Psoas muscle (tissue), 8 donors: ENCODE data around the gene AKIP1. TPM values are rescaled to one million over a fixed set of nuclear protein-coding genes. Genes with fewer than 3 reads are reported as not detected.

Experiments
- ATAC-seq, 4 donors: fragments of 200-7000 bp; cut with Tn5 transposase; one replicate each; pipeline ENCODE4 v1.9.1; 2020; ENCODE audit warnings: moderate library complexity in 3 of 4, mild to moderate bottlenecking in 2 of 4
- DNase-seq, 2 donors: peaks; one replicate each; pipeline ENCODE4 v3.0.0-alpha.2; 2020
- H3K27ac ChIP-seq: fragments of 200-600 bp; one replicate; pipeline ENCODE4 v1.8.0; 2022
- H3K27me3 ChIP-seq, 3 donors: fragments of 200-600 bp in 1 of 3; one replicate each; pipeline versions ENCODE4 v1.6.1 to v1.8.0; 2013 to 2022; ENCODE audit warnings: low read length in 2 of 3, mild to moderate bottlenecking in 2 of 3, moderate library complexity in 1 of 3; ENCODE audit not compliant: insufficient read depth in 3 of 3
- H3K36me3 ChIP-seq, 2 donors: fragments of 200-600 bp in 1 of 2; one replicate each; pipeline versions ENCODE4 v1.6.1 to v1.8.0; 2013 to 2022; ENCODE audit warnings: low read depth in 1 of 2, mild to moderate bottlenecking in 1 of 2, moderate library complexity in 1 of 2; ENCODE audit not compliant: insufficient read depth in 1 of 2
- H3K4me1 ChIP-seq: fragments of 200-600 bp; one replicate; pipeline ENCODE4 v1.8.0; 2022
- H3K4me3 ChIP-seq: fragments of 200-600 bp; one replicate; pipeline ENCODE4 v1.8.0; 2022; ENCODE audit warnings: mild to moderate bottlenecking
- H3K9me3 ChIP-seq: fragments of 200-600 bp; one replicate; pipeline ENCODE4 v1.8.0; 2022
- CTCF ChIP-seq: fragments of 200-600 bp; IDR thresholded peaks from one replicate; pipeline ENCODE4 v1.8.0; 2022; ENCODE audit warnings: antibody characterized with exemption
- WGBS, 3 donors: extraction: QIAGEN DNeasy Blood & Tissue Kit; methylation state at CpG; one replicate each; pipeline versions ENCODE4 v1.1.6 to v1.1.7; 2013; 5-methylcytosine and 5-hydroxymethylcytosine counted together
- intact Hi-C, 2 donors: fragments of 100-400 bp; cut with DNase I; formaldehyde crosslinking; loops; one replicate each; pipeline versions ENCODE4 v1.11.0 to v1.14.2; 2022
- polyA plus RNA-seq, 3 donors: library from polyadenylated mRNA; stranded (reverse); fragments of 200-250 nt; gene quantifications; one replicate each; pipeline ENCODE4 v1.2.3, GENCODE V29; 2013
- total RNA-seq, 4 donors: library from RNA; stranded (reverse); fragmentation: NEBNext Ultra II Directional in 2 of 4; extraction: Animal tissue kit (Norgen Biotek cat#: 25700) in 2 of 4; gene quantifications; one replicate each; pipeline versions ENCODE4 v1.2.1 to v1.2.4, GENCODE V29; 2021 to 2023
- donor health status: healthy with polysubstance abuse.
- donor health status: DM: no; HTN: no; CAD: no; lungs with moderate emphysema.
- donor health status: Bipolar disorder and iron deficiency.
- donor health status: healthy.
- donor health status: DM: yes; HTN: yes; CAD: no.
- donor health status: DM: no; HTN: no; CAD: no.
- donor health status: DM: no; HTN: no; CAD: no.
- donor health status: DM: yes; HTN: yes; CAD: no.

AKIP1 gene
- total and polyA plus RNA-seq, 7 donors: 11.3 to 30.2 (median 18.8) TPM

GRCh38 chr11:8922691-8923090 is 11.7 kb downstream of the AKIP1 start:
- Histone ChIP-seq H3K27me3 (no peaks in the 10 kb centered on the region), H3K4me3 (no peak overlapping the region), H3K27ac (no peak overlapping the region), H3K4me1 (no peaks in the 10 kb centered on the region), H3K36me3 (peaks cover 7 to 70% of the 10 kb centered on the region in 2 donors), H3K9me3 (no peaks in the 10 kb centered on the region)
- 90 to 96% (median 90%) methylated on average over 5 of the region's 5 CpGs for WGBS, 3 donors
- DNase-seq (no peak), ATAC-seq (no peak)
- no peak for TF ChIP-seq CTCF
- intact Hi-C loops: no loop called here

GRCh38 chr11:8925711-8926110 is 14.7 kb downstream of the AKIP1 start:
- 73 to 83% (median 79%) methylated on average over 5 of the region's 5 CpGs for WGBS, 3 donors
- TF ChIP-seq CTCF: no peak
- H3K4me3 ChIP-seq: no peak overlapping the region
- intact Hi-C loops: no loop called here
- no peak for ATAC-seq
- H3K9me3 ChIP-seq: no peaks in the 10 kb centered on the region
- no peak overlapping the region for H3K27ac ChIP-seq
- H3K27me3 ChIP-seq: no peaks in the 10 kb centered on the region
- no peak for DNase-seq
- peaks cover 4 to 41% of the 10 kb centered on the region in 2 donors for H3K36me3 ChIP-seq
- no peaks in the 10 kb centered on the region for H3K4me1 ChIP-seq

- 87 to 91% (median 91%) methylated on average over 5 of the region's 5 CpGs for WGBS, 3 donors
- H3K27ac ChIP-seq: no peak overlapping the region
- peaks cover 4 to 36% of the 10 kb centered on the region in 2 donors for H3K36me3 ChIP-seq
- no peaks in the 10 kb centered on the region for H3K9me3 ChIP-seq
- no peak for TF ChIP-seq CTCF
- intact Hi-C loops: no loop called here
- H3K4me3 ChIP-seq: no peak overlapping the region
- ATAC-seq (no peak), DNase-seq (no peak)
- no peaks in the 10 kb centered on the region for H3K27me3 ChIP-seq
- H3K4me1 ChIP-seq: no peaks in the 10 kb centered on the region
Observed at GRCh38 chr11:8926236-8926635, 15.2 kb downstream of the AKIP1 start.

GRCh38 chr11:8927233-8927632 is 16.2 kb downstream of the AKIP1 start:
- intact Hi-C loops: no loop called here
- H3K4me3 ChIP-seq: no peak overlapping the region
- no peak for ATAC-seq
- H3K27ac ChIP-seq: no peak overlapping the region
- WGBS, 3 donors: 73 to 76% (median 74%) methylated on average over 5 of the region's 5 CpGs
- H3K36me3 ChIP-seq: peaks cover 0 to 26% of the 10 kb centered on the region in 2 donors
- no peak for TF ChIP-seq CTCF
- DNase-seq: no peak
- H3K4me1 ChIP-seq: no peaks in the 10 kb centered on the region
- H3K27me3 ChIP-seq: no peaks in the 10 kb centered on the region
- no peaks in the 10 kb centered on the region for H3K9me3 ChIP-seq

DNA sequence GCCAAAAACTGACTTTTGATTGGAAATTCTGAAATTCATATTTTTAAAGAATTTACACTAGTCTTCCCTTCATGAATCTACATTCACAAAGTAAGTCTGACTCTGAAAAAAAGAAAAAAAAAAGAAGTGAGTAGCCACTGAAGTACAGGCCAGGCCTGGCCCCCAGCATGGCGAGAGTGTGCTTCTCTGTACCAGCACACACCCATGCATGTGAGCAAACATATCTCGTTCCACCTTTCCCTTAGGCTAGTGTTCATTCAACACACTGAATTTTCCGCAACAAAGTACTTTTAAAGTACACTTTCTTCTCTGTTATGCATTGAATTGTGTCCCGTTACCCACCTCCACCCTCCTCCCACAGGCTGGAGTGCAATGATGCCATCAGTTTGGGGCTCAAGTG is 17.2 kb downstream of the AKIP1 start:
- Histone ChIP-seq H3K9me3 (no peaks in the 10 kb centered on the region), H3K27ac (no peak overlapping the region), H3K27me3 (no peaks in the 10 kb centered on the region), H3K36me3 (peaks cover 0 to 16% of the 10 kb centered on the region in 2 donors), H3K4me1 (no peaks in the 10 kb centered on the region), H3K4me3 (no peak overlapping the region)
- intact Hi-C loops: no loop called here
- WGBS, 3 donors: 95 to 97% (median 96%) methylated on average over 4 of the region's 4 CpGs
- no peak for TF ChIP-seq CTCF
- DNase-seq (no peak), ATAC-seq (no peak)
